H7 (cell line): Measurements from ENCODE around the gene PI4K2B. TPM values are rescaled to one million over a fixed set of nuclear protein-coding genes. Genes with fewer than 3 reads are reported as not detected.
"Not testable (repeated sequence)": the region's sequence is repeated elsewhere in the genome, so short reads cannot be mapped to it uniquely, and the experiment has no call there.

Experiments used
- DNase-seq: peaks from one replicate; pipeline ENCODE4 v3.0.0; 2012
- H3K27me3 ChIP-seq: 2 replicates; pipeline ENCODE4 v1.6.0; 2011; ENCODE audit warnings: mild to moderate bottlenecking, low read length; ENCODE audit not compliant: control insufficient read depth, insufficient read depth
- H3K36me3 ChIP-seq: replicated peaks from 2 replicates; pipeline ENCODE4 v1.5.1; 2011; ENCODE audit warnings: low read length; ENCODE audit not compliant: control insufficient read depth, insufficient read depth
- H3K4me3 ChIP-seq: 2 replicates; pipeline ENCODE4 v1.5.1; 2011; ENCODE audit warnings: low read depth, mild to moderate bottlenecking, control low read depth, low read length, moderate library complexity; ENCODE audit not compliant: insufficient read depth
- total RNA-seq: library from RNA; depleted of rRNA; stranded (reverse); fragments of >200 nt; shearing (Covaris generic); gene quantifications from 2 replicates; pipeline ENCODE4 v1.2.3, GENCODE V29; 2014; rRNA removed

Gene PI4K2B
- total RNA-seq = 14.8 and 18.3 TPM in 2 replicates

DNA sequence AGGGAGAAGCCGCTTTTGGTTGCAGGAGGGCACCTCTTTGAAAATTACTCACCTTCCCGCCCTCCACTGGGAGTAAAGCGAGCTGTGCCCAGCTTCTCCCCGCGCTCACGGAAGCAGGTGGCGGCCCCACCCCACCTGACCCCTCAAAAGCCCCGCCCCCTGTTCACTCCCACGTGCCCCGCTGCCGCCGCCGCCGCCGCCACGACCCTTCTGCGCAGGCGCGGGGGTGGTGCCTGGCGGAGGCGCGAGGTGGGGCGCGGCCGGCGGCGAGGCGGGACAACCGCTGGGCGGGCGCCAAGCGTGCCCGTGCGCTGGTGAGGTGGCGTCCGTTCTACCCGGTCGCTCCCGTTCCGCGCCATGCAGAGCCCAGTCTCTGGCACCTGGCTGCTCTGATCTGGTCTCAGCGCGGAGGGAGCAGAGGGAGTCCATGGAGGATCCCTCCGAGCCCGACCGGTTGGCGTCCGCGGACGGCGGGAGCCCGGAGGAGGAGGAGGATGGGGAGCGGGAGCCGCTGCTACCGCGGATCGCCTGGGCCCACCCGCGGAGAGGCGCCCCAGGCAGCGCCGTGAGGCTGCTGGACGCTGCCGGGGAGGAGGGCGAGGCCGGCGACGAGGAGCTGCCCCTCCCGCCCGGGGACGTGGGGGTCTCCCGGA is at the start of gene PI4K2B:
Gene PI4K2B, plus strand, starts transcription at position 297 of the 653 bp plus-strand sequence. Its CDS starts 131 bp downstream, at position 428.
- no peaks in the 10 kb centered on the region for H3K36me3 ChIP-seq
- peak within 1 kb of the TSS; percentile 89 for H3K4me3 ChIP-seq
- peak; percentile 97 for DNase-seq
- no peaks in the 10 kb centered on the region for H3K27me3 ChIP-seq

DNA sequence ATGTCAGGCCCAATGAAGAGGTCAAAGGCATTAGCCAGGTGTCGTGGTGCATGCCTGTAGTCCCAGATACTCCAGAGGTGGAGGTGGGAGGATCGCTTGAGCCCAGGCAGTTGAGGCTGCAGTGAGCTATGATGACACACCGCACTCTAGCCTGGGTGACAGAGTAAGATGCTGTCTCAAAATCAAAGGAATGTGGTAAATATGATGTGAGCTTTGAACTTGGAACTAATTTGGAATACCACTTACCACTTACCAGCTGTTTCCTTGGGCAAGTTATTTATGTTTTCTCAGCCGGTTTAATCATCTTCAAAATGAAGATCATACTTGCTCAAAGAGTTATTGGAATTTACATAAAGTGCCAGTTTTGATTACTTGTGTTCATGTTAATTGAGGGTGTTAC is 49.8 kb upstream of the PI4K2B start:
- DNase-seq = no peak
- no peaks in the 10 kb centered on the region for H3K36me3 ChIP-seq
- H3K27me3 ChIP-seq = no peaks in the 10 kb centered on the region
- no peak overlapping the region for H3K4me3 ChIP-seq

DNA sequence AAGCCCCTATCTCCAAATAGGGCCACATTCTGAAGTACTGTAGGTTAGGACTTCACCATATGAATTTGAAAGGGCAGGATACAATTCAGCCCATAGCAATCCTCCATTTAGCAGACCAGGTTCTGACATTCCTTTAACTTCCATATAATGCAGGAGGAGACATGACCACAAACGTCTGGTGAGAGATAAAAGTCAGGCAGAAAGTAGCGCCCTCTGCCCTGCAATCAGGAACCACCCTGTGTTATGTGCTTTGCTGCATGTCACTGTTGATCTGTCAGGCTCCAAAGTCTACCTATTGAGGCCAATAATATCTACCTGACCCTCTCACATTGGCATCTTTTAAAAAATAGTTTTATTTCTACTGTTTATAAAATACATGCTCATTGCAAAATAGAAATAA is 43.4 kb upstream of the PI4K2B start:
- no peaks in the 10 kb centered on the region for H3K36me3 ChIP-seq
- DNase-seq = no peak
- no peak overlapping the region for H3K4me3 ChIP-seq
- H3K27me3 ChIP-seq = no peaks in the 10 kb centered on the region

DNA sequence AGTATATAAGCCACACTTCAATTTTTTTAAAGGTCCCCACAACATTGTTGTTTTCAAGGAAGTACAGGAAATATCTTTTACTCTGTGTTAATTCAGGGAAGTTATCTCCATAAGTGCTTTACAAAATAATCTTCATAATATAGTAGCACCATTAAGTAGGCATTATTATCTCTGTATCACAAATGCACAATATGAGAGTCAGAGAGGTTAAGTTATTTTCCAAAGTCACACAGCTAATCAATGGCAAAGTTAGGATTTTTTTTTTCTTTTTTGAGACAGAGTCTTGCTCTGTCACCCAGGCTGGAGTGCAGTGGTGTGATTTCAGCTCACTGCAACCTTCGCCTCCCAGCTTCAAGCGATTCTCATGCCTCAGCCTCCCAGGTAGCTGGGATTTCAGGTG is 35.1 kb upstream of the PI4K2B start:
- Histone ChIP-seq H3K36me3 (no peaks in the 10 kb centered on the region), H3K27me3 (no peaks in the 10 kb centered on the region), H3K4me3 (no peak overlapping the region)
- DNase-seq = no peak

DNA sequence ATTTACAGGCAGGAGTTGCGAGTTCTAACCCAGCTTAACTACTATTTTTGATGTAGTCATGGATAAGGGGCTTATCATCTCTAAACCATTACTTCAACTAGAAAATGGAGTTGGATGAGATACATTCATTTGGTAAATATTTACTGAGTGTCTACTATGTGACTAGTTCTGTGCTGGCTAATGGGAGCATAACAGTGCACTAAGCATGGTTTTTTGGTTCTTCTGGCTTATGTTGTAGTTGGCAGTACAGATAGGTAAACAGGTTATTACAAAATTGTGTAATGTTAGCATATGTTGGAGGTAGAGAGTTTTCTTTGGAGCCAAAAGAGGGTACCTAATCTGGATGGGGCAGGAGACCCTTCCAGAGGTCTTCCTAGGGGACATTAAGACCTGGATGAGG is 25.8 kb upstream of the PI4K2B start:
- H3K4me3 ChIP-seq = no peak overlapping the region
- no peak for DNase-seq
- no peaks in the 10 kb centered on the region for H3K27me3 ChIP-seq
- H3K36me3 ChIP-seq = no peaks in the 10 kb centered on the region

DNA sequence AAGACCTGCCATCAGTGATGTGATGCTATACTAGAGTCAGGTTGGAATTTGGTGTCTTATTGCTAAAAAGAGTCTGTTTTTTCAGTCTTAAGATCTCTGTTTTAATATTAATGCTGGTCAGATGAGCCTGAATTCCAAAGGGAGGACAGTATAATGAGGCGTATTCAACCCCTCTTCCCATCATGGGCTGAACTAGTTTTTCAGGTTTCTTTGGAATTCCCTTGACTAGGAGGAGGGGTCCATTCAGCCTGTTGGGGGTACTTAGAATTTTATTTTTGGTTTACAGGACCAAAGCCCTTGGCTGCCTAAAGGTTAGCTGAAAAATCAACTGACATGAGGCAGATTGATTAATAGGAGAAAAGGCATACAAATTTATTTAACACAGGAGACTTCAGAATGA is 24.1 kb upstream of the PI4K2B start:
- DNase-seq = peak; percentile 5
- H3K27me3 ChIP-seq = no peaks in the 10 kb centered on the region
- no peak overlapping the region for H3K4me3 ChIP-seq
- no peaks in the 10 kb centered on the region for H3K36me3 ChIP-seq

DNA sequence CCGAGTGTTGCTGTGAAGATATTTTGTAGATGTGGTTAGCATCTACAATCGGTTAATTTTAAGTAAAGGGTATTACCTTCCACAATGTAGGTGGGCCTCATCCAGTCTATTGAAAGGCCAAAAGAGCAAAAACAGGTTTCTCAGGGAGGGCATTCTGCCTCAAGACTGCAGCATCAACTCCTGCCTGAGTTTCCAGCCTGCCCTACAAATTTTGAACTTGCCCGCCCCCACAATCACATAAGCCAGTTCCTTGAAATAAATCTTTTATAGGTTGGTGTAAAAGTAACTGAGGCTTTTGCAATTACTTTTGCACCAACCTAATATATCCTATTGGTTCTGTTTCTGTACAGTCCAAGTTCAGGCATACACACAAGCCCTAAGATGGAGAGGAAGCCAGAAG is 22.1 kb upstream of the PI4K2B start:
- no peak overlapping the region for H3K4me3 ChIP-seq
- DNase-seq = no peak
- H3K27me3 ChIP-seq = no peaks in the 10 kb centered on the region
- no peaks in the 10 kb centered on the region for H3K36me3 ChIP-seq

DNA sequence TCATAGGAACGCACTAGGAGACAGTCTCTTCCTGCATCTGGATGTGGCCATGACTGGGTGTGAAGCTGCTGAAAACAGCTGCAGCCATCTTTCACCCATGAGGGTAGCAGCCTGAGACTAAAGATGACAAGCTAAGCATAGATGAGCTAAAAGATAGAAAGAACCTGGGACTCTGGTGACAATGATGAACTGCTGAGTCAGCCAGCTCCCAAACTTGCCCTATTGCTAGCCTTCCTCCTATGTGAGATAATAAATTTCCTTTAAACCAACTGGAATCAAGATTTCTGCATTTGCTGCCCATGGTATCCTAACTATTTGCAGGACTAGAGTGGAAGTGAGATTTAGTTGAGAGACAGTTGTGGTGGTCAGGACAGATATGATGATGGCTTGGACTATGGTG is 21.0 kb upstream of the PI4K2B start:
- H3K4me3 ChIP-seq = no peak overlapping the region
- no peak for DNase-seq
- H3K27me3 ChIP-seq = no peaks in the 10 kb centered on the region
- H3K36me3 ChIP-seq = no peaks in the 10 kb centered on the region

DNA sequence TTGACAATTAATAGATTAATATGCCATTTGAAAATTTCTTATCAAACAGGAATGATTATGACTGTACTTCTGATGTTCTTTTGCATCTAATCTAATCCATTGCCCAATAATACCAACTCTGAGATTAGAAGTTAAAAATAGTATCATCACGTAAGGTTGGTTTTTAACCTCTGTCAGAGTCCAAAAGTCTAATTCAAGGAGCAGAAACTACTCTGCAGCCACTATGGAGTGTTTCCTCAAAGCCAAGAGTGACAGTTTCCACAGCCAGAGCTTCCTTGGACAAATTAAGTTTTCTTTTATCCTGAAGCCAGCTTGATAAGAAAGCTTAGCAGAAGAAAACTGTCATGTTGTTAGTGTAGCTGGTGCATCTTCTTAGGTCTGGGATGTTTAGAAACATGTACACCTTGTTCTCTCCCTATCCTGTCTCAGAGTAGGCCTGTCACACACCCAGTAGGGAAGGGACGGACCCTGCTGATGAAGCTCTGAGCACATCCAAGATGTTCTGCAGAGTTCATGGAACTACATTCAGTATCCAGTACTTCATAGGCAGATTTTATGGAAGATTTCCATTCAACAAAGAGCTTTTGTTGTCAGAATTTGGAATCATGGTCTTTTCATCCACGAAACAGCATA is 20.4 kb upstream of the PI4K2B start:
- Histone ChIP-seq H3K36me3 (no peaks in the 10 kb centered on the region), H3K4me3 (no peak overlapping the region), H3K27me3 (no peaks in the 10 kb centered on the region)
- DNase-seq = no peak

DNA sequence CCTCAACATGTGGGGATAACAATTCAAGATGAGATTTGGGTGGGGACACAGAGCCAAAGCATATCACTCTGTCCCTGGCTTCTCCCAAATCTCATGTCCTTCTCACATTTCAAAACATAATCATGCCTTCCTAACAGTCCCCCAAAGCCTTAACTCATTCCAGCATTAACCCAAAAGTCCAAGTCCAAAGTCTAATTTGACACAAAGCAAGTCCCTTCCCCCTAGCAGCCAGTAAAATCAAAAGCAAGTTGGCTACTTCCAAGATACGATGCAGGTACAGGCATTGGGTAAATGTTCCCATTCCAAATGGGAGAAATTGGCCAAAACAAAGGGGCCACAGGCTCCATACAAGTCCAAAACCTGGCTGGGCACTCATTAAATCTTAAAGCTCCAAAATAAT is 19.1 kb upstream of the PI4K2B start:
- not testable (repeated sequence) for H3K27me3 ChIP-seq, H3K4me3 ChIP-seq, DNase-seq, H3K36me3 ChIP-seq

DNA sequence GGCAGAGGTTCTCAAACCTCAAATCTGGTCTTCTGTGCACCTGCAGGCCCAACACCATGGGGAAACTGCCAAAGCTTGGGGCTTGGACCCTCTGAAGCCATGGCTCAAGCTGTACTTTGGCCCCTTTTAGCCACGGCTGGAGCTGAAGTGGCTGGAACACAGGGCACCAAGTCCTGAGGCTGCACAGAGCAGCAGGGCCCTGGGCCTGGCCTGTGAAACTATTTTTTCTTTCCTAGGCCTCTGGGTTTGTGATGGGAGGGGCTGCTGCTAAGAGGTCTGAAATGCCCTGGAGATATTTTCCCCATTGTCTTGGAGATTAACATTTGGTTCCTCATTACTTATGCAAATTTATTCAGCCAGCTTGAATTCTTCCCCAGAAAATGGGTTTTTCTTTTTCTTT is 18.3 kb upstream of the PI4K2B start:
- no peaks in the 10 kb centered on the region for H3K27me3 ChIP-seq
- H3K4me3 ChIP-seq = no peak overlapping the region
- no peak for DNase-seq
- H3K36me3 ChIP-seq = no peaks in the 10 kb centered on the region

DNA sequence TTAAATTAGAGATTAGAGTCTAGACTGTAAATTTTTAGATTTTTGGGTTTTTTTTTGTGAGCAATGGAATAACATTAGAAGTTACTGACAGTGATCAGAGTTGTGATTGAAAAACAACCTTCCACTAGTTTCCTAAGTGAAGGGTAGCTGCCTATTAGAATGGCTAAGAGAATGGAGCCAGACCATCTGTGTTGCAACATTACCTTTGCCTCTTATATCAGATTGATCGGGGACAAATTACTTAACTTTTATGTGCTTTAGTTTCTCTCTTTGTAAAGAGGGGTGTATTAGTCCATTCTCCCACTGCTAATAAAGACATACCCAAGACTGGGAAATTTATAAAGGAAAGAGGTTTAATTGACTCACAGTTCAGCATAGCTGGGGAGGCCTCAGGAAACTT is 12.5 kb upstream of the PI4K2B start:
- no peaks in the 10 kb centered on the region for H3K36me3 ChIP-seq

DNA sequence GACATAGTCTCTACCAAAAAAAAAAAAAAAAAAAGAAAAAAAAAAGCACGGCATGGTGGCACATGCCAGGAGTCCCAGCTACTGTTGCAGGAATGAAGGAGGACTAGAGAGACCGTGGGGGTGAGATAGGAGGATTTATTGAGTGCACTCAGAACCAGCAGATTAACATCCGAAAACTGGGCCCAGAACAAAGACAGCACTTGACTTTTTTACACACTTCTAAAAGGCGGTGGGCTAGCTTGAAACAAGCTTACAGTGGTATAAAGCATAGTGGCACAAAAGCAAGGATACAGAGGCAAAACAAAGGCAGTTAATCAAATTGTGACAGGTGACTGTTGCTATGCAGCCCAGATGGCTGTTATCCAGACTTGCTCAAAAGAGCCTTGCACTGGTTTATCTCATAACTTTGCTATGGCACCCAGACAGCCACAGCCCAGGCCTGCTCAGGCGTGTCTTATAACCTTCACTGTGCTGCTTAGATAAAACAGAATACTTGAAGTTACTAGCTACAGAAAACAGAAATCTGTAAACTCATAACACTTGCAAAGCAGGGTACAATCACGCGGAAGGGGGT is 9.9 kb upstream of the PI4K2B start:
- Histone ChIP-seq H3K4me3 (no peak overlapping the region), H3K27me3 (no peaks in the 10 kb centered on the region), H3K36me3 (no peaks in the 10 kb centered on the region)
- no peak for DNase-seq

More for the DNA sequence above, 12.5 kb upstream of the PI4K2B start:
- no peaks in the 10 kb centered on the region for H3K27me3 ChIP-seq
- H3K4me3 ChIP-seq = no peak overlapping the region
- DNase-seq = no peak

DNA sequence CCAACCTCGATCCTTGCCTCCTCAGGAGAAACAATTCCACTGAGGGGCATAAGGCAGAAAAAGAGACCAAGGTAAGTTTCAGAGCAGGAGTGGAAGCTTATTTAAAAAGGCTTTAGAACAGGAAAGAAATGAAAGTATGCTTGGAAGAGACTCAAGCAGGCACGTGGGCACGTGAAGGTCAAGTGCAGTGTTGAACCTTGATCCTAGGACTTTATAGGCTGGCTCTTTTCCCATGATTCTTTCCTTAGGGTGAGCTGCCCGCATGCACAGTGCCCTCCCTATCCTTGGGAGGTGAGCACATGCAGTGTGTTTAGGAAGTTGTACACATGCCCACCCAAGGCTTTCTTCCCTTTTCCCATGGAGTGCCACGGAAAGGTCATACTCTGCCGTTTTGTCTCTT is 4.0 kb upstream of the PI4K2B start:
- Histone ChIP-seq H3K4me3 (no peak overlapping the region), H3K27me3 (no peaks in the 10 kb centered on the region), H3K36me3 (no peaks in the 10 kb centered on the region)
- no peak for DNase-seq

DNA sequence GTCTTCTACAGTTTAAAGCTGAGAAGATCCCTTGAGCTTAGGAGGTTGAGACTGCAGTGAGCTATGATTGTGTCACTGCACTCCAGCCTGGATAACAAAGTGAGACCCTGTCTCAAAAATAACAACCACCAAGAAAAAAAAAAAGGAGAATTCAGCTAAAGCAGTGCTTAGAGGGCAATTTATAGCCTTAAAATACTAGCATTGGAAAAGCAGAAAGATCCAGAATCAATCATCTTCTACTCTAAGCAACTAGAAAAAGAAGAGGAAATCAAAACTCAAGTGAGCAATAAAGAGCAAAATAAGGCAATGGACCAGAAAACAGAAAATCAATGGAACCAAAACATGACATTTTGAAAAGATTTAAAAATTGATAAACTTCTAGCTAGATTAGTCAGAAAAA is 639 bp upstream of the PI4K2B start:
- H3K4me3 ChIP-seq = no peak overlapping the region
- H3K36me3 ChIP-seq = no peaks in the 10 kb centered on the region
- H3K27me3 ChIP-seq = no peaks in the 10 kb centered on the region

More for the DNA sequence above, 639 bp upstream of the PI4K2B start:
- no peak for DNase-seq
